ENCODE measurements around the gene TMEM72.

Gene TMEM72

DNA sequence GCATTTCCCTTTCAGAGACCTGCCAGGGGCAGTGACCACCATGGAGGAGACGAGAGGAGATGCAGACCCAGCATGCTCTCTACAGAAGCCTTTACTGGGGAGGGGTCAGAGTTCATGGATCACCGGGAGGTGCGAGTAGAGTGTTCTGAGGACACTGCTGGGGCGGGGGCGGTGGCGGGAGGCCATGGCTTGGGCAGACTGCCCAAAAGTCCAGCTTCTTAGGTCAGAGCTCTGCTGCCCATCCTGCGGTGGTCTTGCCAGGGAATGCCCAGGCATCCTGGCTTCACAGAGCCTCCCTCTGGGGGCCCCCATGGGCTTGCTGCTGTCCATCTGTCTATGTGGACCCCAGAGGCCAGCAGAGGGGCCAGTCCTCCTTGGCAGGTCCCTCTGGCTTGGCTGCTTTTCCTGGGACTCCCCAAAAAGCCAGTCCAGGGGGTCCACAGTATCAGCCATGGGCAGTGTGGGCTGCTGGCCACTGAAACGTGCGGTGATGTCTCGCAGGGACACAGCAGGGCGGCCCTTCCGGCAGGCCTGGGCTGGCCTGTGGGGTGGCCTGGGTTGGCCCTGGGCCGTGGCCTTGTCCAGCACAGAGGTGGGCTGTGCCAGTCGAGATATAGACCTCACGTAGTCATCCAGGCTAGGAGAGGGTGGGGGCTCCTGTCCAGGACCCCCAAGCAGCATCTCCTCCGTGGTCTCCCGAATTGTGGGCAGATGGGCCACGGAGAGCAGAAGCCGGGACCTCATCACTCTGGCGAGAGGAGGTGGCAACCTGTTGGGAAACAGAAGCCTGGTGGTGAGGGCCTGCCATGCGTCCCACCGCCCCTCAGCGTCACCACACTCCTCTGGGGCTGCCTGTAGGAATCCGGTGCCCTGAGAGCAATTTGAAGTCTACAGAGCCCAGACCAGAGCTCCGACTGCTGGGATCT lies 66.4 kb downstream of the TMEM72 start:
- no peaks in the 10 kb centered on the region for H4K20me1 ChIP-seq (ENCODE audit: low read depth, low read length)
- H3K27me3 ChIP-seq (ENCODE audit: low read length): no peaks in the 10 kb centered on the region
- H2AFZ ChIP-seq (ENCODE audit: low read depth, low read length, severe bottlenecking): no peak overlapping the region
- no peak overlapping the region for H3K27ac ChIP-seq (ENCODE audit: low read depth, low read length)
- no peaks in the 10 kb centered on the region for H3K36me3 ChIP-seq (ENCODE audit: low read length)
- H3K4me2 ChIP-seq (ENCODE audit: low read depth, low read length, poor library complexity, severe bottlenecking): no peak overlapping the region
- no peak overlapping the region for H3K9ac ChIP-seq (ENCODE audit: low read length)
- H3F3A ChIP-seq (ENCODE audit: insufficient read depth): no peaks in the 10 kb centered on the region
- H3K4me3 ChIP-seq (ENCODE audit: insufficient read depth, low read length, poor library complexity, severe bottlenecking): no peak overlapping the region
- no peaks in the 10 kb centered on the region for H3K79me2 ChIP-seq (ENCODE audit: insufficient read depth, low read length)
- no peaks in the 10 kb centered on the region for H3K9me3 ChIP-seq (ENCODE audit: insufficient read depth, low read length)
- TF ChIP-seq EZH2phosphoT487 (conservative IDR thresholded peaks at IDR 0.05; ENCODE audit: low read length): no peak
- TF ChIP-seq, protein P1, sequence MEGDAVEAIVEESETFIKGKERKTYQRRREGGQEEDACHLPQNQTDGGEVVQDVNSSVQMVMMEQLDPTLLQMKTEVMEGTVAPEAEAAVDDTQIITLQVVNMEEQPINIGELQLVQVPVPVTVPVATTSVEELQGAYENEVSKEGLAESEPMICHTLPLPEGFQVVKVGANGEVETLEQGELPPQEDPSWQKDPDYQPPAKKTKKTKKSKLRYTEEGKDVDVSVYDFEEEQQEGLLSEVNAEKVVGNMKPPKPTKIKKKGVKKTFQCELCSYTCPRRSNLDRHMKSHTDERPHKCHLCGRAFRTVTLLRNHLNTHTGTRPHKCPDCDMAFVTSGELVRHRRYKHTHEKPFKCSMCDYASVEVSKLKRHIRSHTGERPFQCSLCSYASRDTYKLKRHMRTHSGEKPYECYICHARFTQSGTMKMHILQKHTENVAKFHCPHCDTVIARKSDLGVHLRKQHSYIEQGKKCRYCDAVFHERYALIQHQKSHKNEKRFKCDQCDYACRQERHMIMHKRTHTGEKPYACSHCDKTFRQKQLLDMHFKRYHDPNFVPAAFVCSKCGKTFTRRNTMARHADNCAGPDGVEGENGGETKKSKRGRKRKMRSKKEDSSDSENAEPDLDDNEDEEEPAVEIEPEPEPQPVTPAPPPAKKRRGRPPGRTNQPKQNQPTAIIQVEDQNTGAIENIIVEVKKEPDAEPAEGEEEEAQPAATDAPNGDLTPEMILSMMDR (IDR thresholded peaks at IDR 0.05; ENCODE audit: insufficient read depth, low read length, poor library complexity, severe bottlenecking): no peak
- no peaks in the 10 kb centered on the region for H3K9me2 ChIP-seq (replicated peaks; ENCODE audit: insufficient read depth, low read length)

DNA sequence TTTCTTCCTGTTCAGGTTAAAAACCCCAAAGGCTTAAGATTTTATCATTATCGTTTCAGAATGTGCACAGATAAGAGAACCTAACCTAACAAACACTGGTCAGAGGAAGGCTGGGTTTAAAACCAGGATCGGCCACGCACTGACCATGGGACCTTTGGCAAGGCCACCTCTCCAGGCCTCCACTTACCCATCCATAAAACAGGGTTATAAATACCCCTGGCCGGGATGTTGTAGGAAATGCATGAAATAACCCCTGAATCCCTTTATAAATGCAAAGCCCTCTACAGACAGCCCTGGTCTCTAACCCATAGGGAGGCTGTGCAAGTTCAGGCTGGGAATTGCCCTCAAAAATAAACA lies 67.1 kb downstream of the TMEM72 start:
- no peaks in the 10 kb centered on the region for H3K36me3 ChIP-seq (ENCODE audit: low read length)
- H2AFZ ChIP-seq (ENCODE audit: low read depth, low read length, severe bottlenecking): no peak overlapping the region
- H3K4me2 ChIP-seq (ENCODE audit: low read depth, low read length, poor library complexity, severe bottlenecking): no peak overlapping the region
- H3F3A ChIP-seq (ENCODE audit: insufficient read depth): no peaks in the 10 kb centered on the region
- H3K27ac ChIP-seq (ENCODE audit: low read depth, low read length): no peak overlapping the region
- H3K27me3 ChIP-seq (ENCODE audit: low read length): no peaks in the 10 kb centered on the region
- H4K20me1 ChIP-seq (ENCODE audit: low read depth, low read length): no peaks in the 10 kb centered on the region
- H3K9me3 ChIP-seq (ENCODE audit: insufficient read depth, low read length): no peaks in the 10 kb centered on the region
- no peak for TF ChIP-seq EZH2phosphoT487 (conservative IDR thresholded peaks at IDR 0.05; ENCODE audit: low read length)
- TF ChIP-seq, protein P1 (IDR thresholded peaks at IDR 0.05; ENCODE audit: insufficient read depth, low read length, poor library complexity, severe bottlenecking): no peak
- no peak overlapping the region for H3K4me3 ChIP-seq (ENCODE audit: insufficient read depth, low read length, poor library complexity, severe bottlenecking)
- H3K79me2 ChIP-seq (ENCODE audit: insufficient read depth, low read length): no peaks in the 10 kb centered on the region
- no peak overlapping the region for H3K9ac ChIP-seq (ENCODE audit: low read length)
- no peaks in the 10 kb centered on the region for H3K9me2 ChIP-seq (replicated peaks; ENCODE audit: insufficient read depth, low read length)

DNA sequence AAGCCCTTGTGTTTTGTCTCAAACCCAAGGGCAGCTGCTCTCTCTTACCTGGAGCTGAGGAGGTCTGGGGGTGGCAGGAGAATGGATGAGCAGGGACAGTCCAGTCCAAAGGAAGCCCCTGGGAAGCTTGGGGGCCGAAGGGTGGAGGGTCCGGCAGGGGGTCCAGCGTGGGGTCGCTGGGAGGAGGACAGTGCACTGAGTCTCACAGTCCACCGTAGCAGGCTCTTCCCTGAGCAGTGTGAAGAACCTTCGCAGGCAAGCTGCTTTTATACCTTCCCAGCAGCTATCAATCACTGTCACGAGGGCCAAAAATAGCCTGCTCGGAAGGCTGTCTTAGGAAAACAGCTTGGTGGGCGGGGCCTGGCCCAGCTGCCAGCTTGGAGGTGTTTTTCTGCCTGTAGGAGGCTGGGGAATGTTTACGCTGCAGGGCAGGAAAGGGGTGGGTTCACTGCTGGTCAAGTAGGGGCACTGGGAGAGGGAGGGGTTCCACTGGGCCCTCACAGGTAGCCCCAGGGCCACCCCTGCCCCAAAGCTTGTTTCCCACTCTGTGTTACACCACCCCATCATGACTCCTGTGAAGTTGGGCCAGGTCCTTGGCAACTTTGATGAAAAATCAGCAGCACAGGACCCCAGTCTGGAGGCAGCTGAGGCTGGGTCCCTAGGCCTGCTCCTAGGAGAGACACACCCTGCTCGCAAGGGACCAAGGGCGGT lies 67.6 kb downstream of the TMEM72 start, which contains the start of gene DEPP1:
TSS of gene DEPP1 (minus strand) at position 240 of the 711 bp plus-strand sequence. CDS start 779 bp downstream, outside the sequence.
- no peak within 1 kb of the TSS for H3K4me2 ChIP-seq (ENCODE audit: low read depth, low read length, poor library complexity, severe bottlenecking)
- no peaks in the 10 kb centered on the region for H3K9me2 ChIP-seq (replicated peaks; ENCODE audit: insufficient read depth, low read length)
- H3K79me2 ChIP-seq (ENCODE audit: insufficient read depth, low read length): no peaks in the 10 kb centered on the region
- H3K4me3 ChIP-seq (ENCODE audit: insufficient read depth, low read length, poor library complexity, severe bottlenecking): no peak within 1 kb of the TSS
- no peaks in the 10 kb centered on the region for H3K27me3 ChIP-seq (ENCODE audit: low read length)
- no peak within 1 kb of the TSS for H3K9ac ChIP-seq (ENCODE audit: low read length)
- H3K9me3 ChIP-seq (ENCODE audit: insufficient read depth, low read length): no peaks in the 10 kb centered on the region
- no peaks in the 10 kb centered on the region for H3F3A ChIP-seq (ENCODE audit: insufficient read depth)
- no peaks in the 10 kb centered on the region for H3K36me3 ChIP-seq (ENCODE audit: low read length)
- no peak within 1 kb of the TSS for H2AFZ ChIP-seq (ENCODE audit: low read depth, low read length, severe bottlenecking)
- no peaks in the 10 kb centered on the region for H4K20me1 ChIP-seq (ENCODE audit: low read depth, low read length)
- no peak within 1 kb of the TSS for H3K27ac ChIP-seq (ENCODE audit: low read depth, low read length)
- TF ChIP-seq, protein P1 (IDR thresholded peaks at IDR 0.05; ENCODE audit: insufficient read depth, low read length, poor library complexity, severe bottlenecking): no peak
- no peak for TF ChIP-seq EZH2phosphoT487 (conservative IDR thresholded peaks at IDR 0.05; ENCODE audit: low read length)

Data from SU-DHL-6 (cell line).